Activated CD8-positive, alpha-beta memory T cell treated with anti-CD3 and anti-CD28 coated beads for 36 hours (primary cell): Measurements from ENCODE around the gene CPSF6. TPM values are rescaled to one million over a fixed set of nuclear protein-coding genes. Genes with fewer than 3 reads are reported as not detected.

ENCODE experiments used
- CTCF ChIA-PET: fragments of 350-600 bp; sonication (Branson Sonifier 250); formaldehyde crosslinking; loops from one replicate; lab custom pipeline; 2021; ENCODE audit warnings: antibody characterized with exemption; lab: Charles Lee
- POLR2A ChIA-PET: fragments of 350-600 bp; sonication (Branson Sonifier 250); formaldehyde crosslinking; loops from one replicate; lab custom pipeline; 2021; ENCODE audit warnings: antibody characterized with exemption; lab: Charles Lee
- total RNA-seq, 2 experiments: library from RNA; stranded (reverse); gene quantifications; one replicate each; pipeline ENCODE4 v1.2.3, GENCODE V29; 2021

CPSF6 gene
- total RNA-seq, 2 experiments from 2014 or later = 117 to 120 TPM

GRCh38 chr12:69252033-69252432 lies 12.7 kb downstream of the CPSF6 start:
- ChIA-PET CTCF (interaction anchor here (3.9 kb wide), 1 partner anchor 95 kb away, joined by 22 read pairs; no protein-coding TSS in a partner anchor), POLR2A (interaction anchor here (1.1 kb wide), 1 partner anchor 334 kb away, joined by 3 read pairs; no protein-coding TSS in a partner anchor)

GRCh38 chr12:69254046-69254445 lies 14.7 kb downstream of the CPSF6 start:
- ChIA-PET POLR2A (no interaction called here), CTCF (interaction anchor here (0.5 to 3.9 kb wide), 6 partner anchors 10 to 113 kb away, joined by 3 to 22 read pairs (median 4); no protein-coding TSS in a partner anchor)

GRCh38 chr12:69254862-69255261 lies 15.5 kb downstream of the CPSF6 start:
- POLR2A ChIA-PET = no interaction called here
- CTCF ChIA-PET = interaction anchor here (1.2 to 3.9 kb wide), 5 partner anchors 9 to 114 kb away, joined by 3 to 22 read pairs (median 5); no protein-coding TSS in a partner anchor

- POLR2A ChIA-PET = no interaction called here
- CTCF ChIA-PET = interaction anchor here (0.8 kb wide), 1 partner anchor 27 kb away, joined by 3 read pairs; no protein-coding TSS in a partner anchor
Measured at GRCh38 chr12:69258655-69259054, 19.3 kb downstream of the CPSF6 start.

- CTCF ChIA-PET = interaction anchor here (1.1 kb wide), 1 partner anchor 29 kb away, joined by 4 read pairs; no protein-coding TSS in a partner anchor
- POLR2A ChIA-PET = no interaction called here
Measured at GRCh38 chr12:69262264-69262974, 23.1 kb downstream of the CPSF6 start.

GRCh38 chr12:69265205-69265604 lies 25.8 kb downstream of the CPSF6 start:
- POLR2A ChIA-PET = no interaction called here
- CTCF ChIA-PET = interaction anchor here (0.7 to 1.0 kb wide), 2 partner anchors 11 to 137 kb away, joined by 3 read pairs; no protein-coding TSS in a partner anchor

GRCh38 chr12:69265633-69266032 lies 26.3 kb downstream of the CPSF6 start:
- POLR2A ChIA-PET = interaction anchor here (0.8 kb wide), 1 partner anchor 170 kb away, joined by 10 read pairs; no protein-coding TSS in a partner anchor
- CTCF ChIA-PET = interaction anchor here (0.7 to 1.0 kb wide), 2 partner anchors 12 to 138 kb away, joined by 3 read pairs; no protein-coding TSS in a partner anchor

GRCh38 chr12:69266036-69266635 lies 26.8 kb downstream of the CPSF6 start:
- ChIA-PET CTCF (interaction anchor here (1.0 kb wide), 1 partner anchor 12 kb away, joined by 3 read pairs; no protein-coding TSS in a partner anchor), POLR2A (interaction anchor here (0.8 kb wide), 1 partner anchor 171 kb away, joined by 10 read pairs; no protein-coding TSS in a partner anchor)

GRCh38 chr12:69269736-69270135 lies 30.4 kb downstream of the CPSF6 start:
- ChIA-PET POLR2A (no interaction called here), CTCF (no interaction called here)

GRCh38 chr12:69272511-69272910 lies 33.1 kb downstream of the CPSF6 start:
- ChIA-PET CTCF (interaction anchor here (0.6 kb wide), 1 partner anchor 169 kb away, joined by 4 read pairs; no protein-coding TSS in a partner anchor), POLR2A (no interaction called here)

- ChIA-PET POLR2A (no interaction called here), CTCF (interaction anchor here (1.1 kb wide), 1 partner anchor 26 kb away, joined by 4 read pairs; no protein-coding TSS in a partner anchor)
Measured at GRCh38 chr12:69274861-69275260, 35.5 kb downstream of the CPSF6 start.

- ChIA-PET CTCF (interaction anchor here (1.1 kb wide), 1 partner anchor 26 kb away, joined by 4 read pairs; no protein-coding TSS in a partner anchor), POLR2A (interaction anchor here (0.6 kb wide), 1 partner anchor 290 kb away, joined by 4 read pairs; no protein-coding TSS in a partner anchor)
Measured at GRCh38 chr12:69275471-69275891, 36.1 kb downstream of the CPSF6 start.

GRCh38 chr12:69278814-69279782 lies 39.7 kb downstream of the CPSF6 start:
- POLR2A ChIA-PET = interaction anchor here (0.6 kb wide), 1 partner anchor 52 kb away, joined by 3 read pairs; no protein-coding TSS in a partner anchor
- CTCF ChIA-PET = interaction anchor here (2.6 kb wide), 1 partner anchor 13 kb away, joined by 10 read pairs; no protein-coding TSS in a partner anchor

- POLR2A ChIA-PET = no interaction called here
Measured at GRCh38 chr12:69284131-69284530, 44.8 kb downstream of the CPSF6 start.

GRCh38 chr12:69287556-69287955 lies 48.2 kb downstream of the CPSF6 start:
- ChIA-PET CTCF (no interaction called here), POLR2A (no interaction called here)

More at GRCh38 chr12:69284131-69284530, 44.8 kb downstream of the CPSF6 start:
- CTCF ChIA-PET = no interaction called here

GRCh38 chr12:69290545-69291277 lies 51.3 kb downstream of the CPSF6 start:
- POLR2A ChIA-PET = interaction anchor here (0.5 kb wide), 2 partner anchors 17 to 40 kb away, joined by 3 read pairs; no protein-coding TSS in a partner anchor
- CTCF ChIA-PET = interaction anchor here (0.8 to 2.4 kb wide), 6 partner anchors 11 to 348 kb away, joined by 3 to 10 read pairs (median 4); no protein-coding TSS in a partner anchor

GRCh38 chr12:69291278-69291593 lies 51.9 kb downstream of the CPSF6 start:
- ChIA-PET POLR2A (interaction anchor here (0.5 kb wide), 1 partner anchor 18 kb away, joined by 3 read pairs; no protein-coding TSS in a partner anchor), CTCF (interaction anchor here (0.8 to 2.4 kb wide), 6 partner anchors 11 to 348 kb away, joined by 3 to 10 read pairs (median 4); no protein-coding TSS in a partner anchor)
